HG02938 (cell line): ENCODE measurements around the gene NTSR1.
"Not testable (repeated sequence)": the region's sequence is repeated elsewhere in the genome, so short reads cannot be mapped to it uniquely, and the experiment has no call there.

Experiments used
- ATAC-seq: cut with Tn5 transposase; IDR thresholded peaks from one replicate; pipeline ENCODE4 v1.9.1; 2021; ENCODE audit warnings: mild to moderate bottlenecking, moderate library complexity; ENCODE audit not compliant: unreplicated experiment

The NTSR1 gene

GRCh38 chr20:62671765-62672164 is 36.9 kb upstream of the NTSR1 start:
- no peak for ATAC-seq

- ATAC-seq, result no peak
These were observed 34.3 kb upstream of the NTSR1 start for GRCh38 chr20:62674370-62674769.

- no peak for ATAC-seq
These were observed 33.3 kb upstream of the NTSR1 start for GRCh38 chr20:62675156-62675876.

GRCh38 chr20:62675877-62676260 is 32.8 kb upstream of the NTSR1 start:
- ATAC-seq, result no peak

- ATAC-seq, result no peak
These were observed 31.7 kb upstream of the NTSR1 start for GRCh38 chr20:62676976-62677375.

GRCh38 chr20:62677678-62678077 is 31.0 kb upstream of the NTSR1 start:
- no peak for ATAC-seq

- ATAC-seq, result no peak
These were observed 30.1 kb upstream of the NTSR1 start for GRCh38 chr20:62678553-62678952.

GRCh38 chr20:62679978-62680589 is 28.6 kb upstream of the NTSR1 start:
- no peak for ATAC-seq

- ATAC-seq, result no peak
These were observed 25.6 kb upstream of the NTSR1 start for GRCh38 chr20:62682912-62683517.

GRCh38 chr20:62683660-62684322 is 24.8 kb upstream of the NTSR1 start:
- ATAC-seq, result not testable (repeated sequence)

- ATAC-seq, result no peak
These were observed 23.7 kb upstream of the NTSR1 start for GRCh38 chr20:62684981-62685380.

- ATAC-seq, result no peak
These were observed 22.7 kb upstream of the NTSR1 start for GRCh38 chr20:62685781-62686555.

- ATAC-seq, result no peak
These were observed 21.5 kb upstream of the NTSR1 start for GRCh38 chr20:62686869-62687830.

GRCh38 chr20:62688083-62688482 is 20.6 kb upstream of the NTSR1 start:
- no peak for ATAC-seq

- ATAC-seq, result no peak
These were observed 19.7 kb upstream of the NTSR1 start for GRCh38 chr20:62688855-62689460.

GRCh38 chr20:62689861-62690260 is 18.8 kb upstream of the NTSR1 start:
- ATAC-seq, result no peak

GRCh38 chr20:62690261-62690820 is 18.3 kb upstream of the NTSR1 start:
- ATAC-seq, result no peak

GRCh38 chr20:62691487-62691886 is 17.1 kb upstream of the NTSR1 start:
- no peak for ATAC-seq

GRCh38 chr20:62692176-62692575 is 16.5 kb upstream of the NTSR1 start:
- no peak for ATAC-seq
